Endothelial cell of umbilical vein (primary cell): Measurements from ENCODE around the gene TXNRD3. TPM values are rescaled to one million over a fixed set of nuclear protein-coding genes. Genes with fewer than 3 reads are reported as not detected.

Source experiments
- BruUV-seq: library from RNA; stranded (reverse); fragments of 400-500 nt; replicated peaks from 2 replicates; lab custom pipeline; 2021; lab: Mats Ljungman, UMichigan
- CTCF ChIA-PET: fragments of 300-600, 350-600 bp; sonication (Branson Sonifier 250); formaldehyde crosslinking; loops from one replicate; lab custom pipeline; 2021; ENCODE audit warnings: antibody characterized with exemption, inconsistent platforms; lab: Charles Lee
- POLR2A ChIA-PET: fragments of 300-600, 350-600 bp; sonication (Branson Sonifier 250); formaldehyde crosslinking; loops from one replicate; lab custom pipeline; 2021; ENCODE audit warnings: antibody characterized with exemption, inconsistent platforms; lab: Charles Lee
- DNase-seq: peaks from one replicate; pipeline ENCODE4 v3.0.0-alpha.2; 2011; ENCODE audit warnings: low read depth, low spot score
- FAIRE-seq: peaks from 2 replicates; lab custom pipeline; 2011; peaks lifted over from hg19 to GRCh38; lab: Jason Lieb, UNC
- H2AFZ ChIP-seq: 2 replicates; pipeline ENCODE4 v1.6.0; 2012; ENCODE audit warnings: low read depth, low read length, control low read depth, inconsistent platforms
- H3K27ac ChIP-seq: 2 replicates; pipeline ENCODE4 v1.5.1; 2011; ENCODE audit warnings: low read depth, mild to moderate bottlenecking, control low read depth, low read length, moderate library complexity; ENCODE audit not compliant: insufficient read depth
- H3K27me3 ChIP-seq, 2 experiments: 2 replicates each; pipeline versions ENCODE4 v1.6.0 to v1.6.1; 2011; ENCODE audit warnings: low read length in 2 of 2, mixed read lengths in 1 of 2; ENCODE audit not compliant: control insufficient read depth in 2 of 2, insufficient read depth in 2 of 2
- H3K36me3 ChIP-seq, 2 experiments: 2 replicates in 1 of 2; 3 replicates in 1 of 2; pipeline ENCODE4 v1.5.1; 2011; ENCODE audit warnings: low read length in 2 of 2, mild to moderate bottlenecking in 1 of 2, moderate library complexity in 1 of 2; ENCODE audit not compliant: control insufficient read depth in 2 of 2, insufficient read depth in 2 of 2; ENCODE audit errors: extremely low read depth in 1 of 2
- H3K4me1 ChIP-seq: 3 replicates; pipeline ENCODE4 v1.5.1; 2011; ENCODE audit warnings: mild to moderate bottlenecking, low read length; ENCODE audit not compliant: control insufficient read depth, insufficient read depth; ENCODE audit errors: extremely low read depth
- H3K4me2 ChIP-seq: 2 replicates; pipeline ENCODE4 v1.6.1; 2011; ENCODE audit warnings: low read length, control low read depth, mixed read lengths; ENCODE audit not compliant: insufficient read depth
- H3K4me3 ChIP-seq, 3 experiments: fragments of 200-600 bp in 1 of 3; sonication (generic), shearing (Covaris generic) in 1 of 3; replicated peaks in 1 of 3; 2 replicates each; pipeline ENCODE4 v1.5.1; 2011 to 2016; ENCODE audit warnings: control low read depth in 3 of 3, low read length in 3 of 3, mild to moderate bottlenecking in 2 of 3, inconsistent platforms in 1 of 3, low read depth in 1 of 3, moderate library complexity in 1 of 3; ENCODE audit not compliant: insufficient read depth in 1 of 3
- H3K79me2 ChIP-seq: 2 replicates; pipeline ENCODE4 v1.6.0; 2012; ENCODE audit warnings: low read length, inconsistent platforms; ENCODE audit not compliant: control insufficient read depth, insufficient read depth
- H3K9ac ChIP-seq: replicated peaks from 2 replicates; pipeline ENCODE3; 2011; ENCODE audit warnings: low read length, control low read depth; ENCODE audit not compliant: insufficient read depth; ENCODE audit errors: extremely low read depth
- H3K9me1 ChIP-seq: replicated peaks from 3 replicates; pipeline ENCODE4 v1.6.0; 2011; ENCODE audit warnings: mild to moderate bottlenecking, low read length; ENCODE audit not compliant: control insufficient read depth, insufficient read depth; ENCODE audit errors: extremely low read depth
- H3K9me3 ChIP-seq: replicated peaks from 2 replicates; pipeline ENCODE4 v1.5.1; 2012; ENCODE audit warnings: low read length, inconsistent platforms; ENCODE audit not compliant: control insufficient read depth, insufficient read depth
- H4K20me1 ChIP-seq: replicated peaks from 2 replicates; pipeline ENCODE3; 2011; ENCODE audit warnings: mild to moderate bottlenecking, low read length; ENCODE audit not compliant: control insufficient read depth, insufficient read depth; ENCODE audit errors: extremely low read depth
- EZH2 ChIP-seq: IDR thresholded peaks from 2 replicates; pipeline ENCODE4 v1.6.1; 2012; ENCODE audit warnings: borderline replicate concordance, low read depth, mild to moderate bottlenecking, moderate library complexity, low read length, inconsistent platforms; ENCODE audit not compliant: severe bottlenecking
- FOS ChIP-seq: IDR thresholded peaks from 2 replicates; pipeline ENCODE4 v1.6.1; 2011; ENCODE audit warnings: mild to moderate bottlenecking, low read length, moderate library complexity, borderline replicate concordance; ENCODE audit not compliant: insufficient read depth
- JUN ChIP-seq: IDR thresholded peaks from 2 replicates; pipeline ENCODE4 v1.6.1; 2011; ENCODE audit warnings: borderline replicate concordance, low read depth; ENCODE audit not compliant: insufficient read length, insufficient read depth
- MAX ChIP-seq: IDR thresholded peaks from 2 replicates; pipeline ENCODE4 v1.6.1; 2011; ENCODE audit not compliant: insufficient read depth, insufficient read length
- MYC ChIP-seq: IDR thresholded peaks from one replicate; pipeline ENCODE4 v1.6.1; 2011; ENCODE audit warnings: mild to moderate bottlenecking, low read depth, low read length
- POLR2A ChIP-seq: IDR thresholded peaks from 2 replicates; pipeline ENCODE4 v1.6.1; 2012; ENCODE audit warnings: low read depth, mild to moderate bottlenecking, control low read depth, low read length
- dilution Hi-C: fragments of 300-500 bp; cut with MboI; formaldehyde crosslinking; loops from one replicate; pipeline ENCODE4 v1.15.0; 2019; ENCODE audit warnings: low sequenced_read_pairs; ENCODE audit not compliant: extremely low pct_ligation_motif_present
- intact Hi-C: fragments of 100-400 bp; cut with micrococcal nuclease; formaldehyde crosslinking; loops from one replicate; pipeline ENCODE4 v1.10.0; 2022
- polyA plus RNA-seq, 4 experiments: library from polyadenylated mRNA; depleted of rRNA in 3 of 4; stranded (reverse) in 3 of 4; unstranded in 1 of 4; fragments of >200 nt; gene quantifications; 2 replicates each; pipeline versions ENCODE4 v1.2.1 to v1.2.3, GENCODE V29; 2011 to 2012; ENCODE audit warnings: missing spikeins in 1 of 4
- total RNA-seq: library from RNA; stranded (reverse); gene quantifications from 2 replicates; pipeline ENCODE4 v1.2.3, GENCODE V29; 2021

Gene TXNRD3
- total and polyA plus RNA-seq, 2 donors (not counting 3 experiments of a cell fraction or from before 2014, with no cell fraction given), result 2.6 to 7.1 TPM

- Histone ChIP-seq H2AFZ (no peak overlapping the region), H3K4me2 (no peak overlapping the region), H3K4me3 (no peak overlapping the region), H3K27me3 (no peaks in the 10 kb centered on the region), H3K9me3 (no peaks in the 10 kb centered on the region), H4K20me1 (no peaks in the 10 kb centered on the region), H3K27ac (no peak overlapping the region), H3K9ac (no peak overlapping the region), H3K4me1 (peaks cover 16% of the 10 kb centered on the region), H3K79me2 (no peaks in the 10 kb centered on the region), H3K9me1 (no peaks in the 10 kb centered on the region), H3K36me3 (no peaks in the 10 kb centered on the region)
- intact Hi-C loops (no loop called here), dilution Hi-C loops (no loop called here)
- FAIRE-seq (no peak), DNase-seq (no peak)
- TF ChIP-seq EZH2, result no peak
- POLR2A ChIA-PET, result no interaction called here
- CTCF ChIA-PET, result no interaction called here
- no TSS peak for BruUV-seq
Observed at GRCh38 chr3:126618021-126618420, 36.9 kb downstream of the TXNRD3 start.

GRCh38 chr3:126617571-126617970 lies 37.4 kb downstream of the TXNRD3 start:
- Histone ChIP-seq H3K27ac (no peak overlapping the region), H3K4me1 (peaks cover 16% of the 10 kb centered on the region), H3K9ac (no peak overlapping the region), H3K27me3 (no peaks in the 10 kb centered on the region), H3K79me2 (no peaks in the 10 kb centered on the region), H3K9me3 (no peaks in the 10 kb centered on the region), H3K4me2 (peak overlapping the region; percentile 39), H3K9me1 (no peaks in the 10 kb centered on the region), H3K36me3 (no peaks in the 10 kb centered on the region), H3K4me3 (no peak overlapping the region), H4K20me1 (no peaks in the 10 kb centered on the region), H2AFZ (no peak overlapping the region)
- no peak for DNase-seq
- BruUV-seq, result no TSS peak
- no peak for TF ChIP-seq JUN
- TF ChIP-seq MYC, result no peak
- no peak for TF ChIP-seq POLR2A
- no peak for TF ChIP-seq EZH2
- no peak for TF ChIP-seq FOS
- no peak for TF ChIP-seq MAX
- CTCF ChIA-PET, result no interaction called here
- POLR2A ChIA-PET, result no interaction called here
- dilution Hi-C loops (no loop called here), intact Hi-C loops (no loop called here)
- no peak for FAIRE-seq
